NCI-H1048 (cell line): Measurements from ENCODE around the gene MED16.
"Not testable (repeated sequence)": the region's sequence is repeated elsewhere in the genome, so short reads cannot be mapped to it uniquely, and the experiment has no call there.

Experiments used
- DNase-seq: peaks from one replicate; lab custom pipeline; 2025; lab: John Stamatoyannopoulos, UW

MED16 gene

GRCh38 chr19:888581-889385, 4.2 kb downstream of the MED16 start:
- no peak for DNase-seq

GRCh38 chr19:887599-887998, 5.4 kb downstream of the MED16 start:
- no peak for DNase-seq

- no peak for DNase-seq
Observed at GRCh38 chr19:887072-887471, 5.9 kb downstream of the MED16 start.

GRCh38 chr19:885536-886224, 7.3 kb downstream of the MED16 start:
- DNase-seq = no peak

- no peak for DNase-seq
Observed at GRCh38 chr19:884420-885211, 8.4 kb downstream of the MED16 start.

- no peak for DNase-seq
Observed at GRCh38 chr19:883661-884211, 9.3 kb downstream of the MED16 start.

GRCh38 chr19:882871-883497, 10.0 kb downstream of the MED16 start:
- no peak for DNase-seq

GRCh38 chr19:881385-882071, 11.5 kb downstream of the MED16 start:
- DNase-seq = no peak

- DNase-seq = no peak
Observed at GRCh38 chr19:879711-880438, 13.1 kb downstream of the MED16 start.

- not testable (repeated sequence) for DNase-seq
Observed at GRCh38 chr19:878751-879561, 14.0 kb downstream of the MED16 start.

- DNase-seq = not testable (repeated sequence)
Observed at GRCh38 chr19:877992-878660, 14.9 kb downstream of the MED16 start.

- DNase-seq = no peak
Observed at GRCh38 chr19:876780-877314, 16.1 kb downstream of the MED16 start.

- no peak for DNase-seq
Observed at GRCh38 chr19:876089-876488, 16.9 kb downstream of the MED16 start.

- no peak for DNase-seq
Observed at GRCh38 chr19:875265-875879, 17.6 kb downstream of the MED16 start.

- DNase-seq = no peak
Observed at GRCh38 chr19:873561-874041, 19.4 kb downstream of the MED16 start.

- DNase-seq = no peak
Observed at GRCh38 chr19:873084-873483, 19.9 kb downstream of the MED16 start.

- DNase-seq = no peak
Observed at GRCh38 chr19:872266-872951, 20.6 kb downstream of the MED16 start.
